ENCODE measurements around the gene RRAGB.
"Not testable (repeated sequence)": the region's sequence is repeated elsewhere in the genome, so short reads cannot be mapped to it uniquely, and the experiment has no call there.

Gene RRAGB

DNA sequence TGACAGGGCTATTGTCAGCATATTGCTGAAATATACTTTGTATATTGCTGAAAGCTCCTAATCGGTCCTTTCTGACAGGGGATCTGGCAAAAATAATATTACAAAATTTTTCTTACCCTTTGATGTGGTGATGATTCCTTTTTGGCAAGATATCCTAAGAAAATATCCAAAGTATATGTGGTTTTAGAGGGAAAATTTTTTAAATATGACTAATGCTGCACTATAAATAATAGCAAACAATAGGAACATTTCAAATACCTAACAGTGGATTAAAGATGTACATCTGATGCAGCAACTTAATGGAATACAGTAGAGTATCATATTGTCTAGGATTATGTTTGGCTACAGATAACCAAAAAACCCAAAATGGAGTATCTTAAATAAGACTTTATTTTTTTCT lies 49.6 kb downstream of the RRAGB start:
- peak; percentile 1 for DNase-seq (ENCODE audit: low read depth)

DNA sequence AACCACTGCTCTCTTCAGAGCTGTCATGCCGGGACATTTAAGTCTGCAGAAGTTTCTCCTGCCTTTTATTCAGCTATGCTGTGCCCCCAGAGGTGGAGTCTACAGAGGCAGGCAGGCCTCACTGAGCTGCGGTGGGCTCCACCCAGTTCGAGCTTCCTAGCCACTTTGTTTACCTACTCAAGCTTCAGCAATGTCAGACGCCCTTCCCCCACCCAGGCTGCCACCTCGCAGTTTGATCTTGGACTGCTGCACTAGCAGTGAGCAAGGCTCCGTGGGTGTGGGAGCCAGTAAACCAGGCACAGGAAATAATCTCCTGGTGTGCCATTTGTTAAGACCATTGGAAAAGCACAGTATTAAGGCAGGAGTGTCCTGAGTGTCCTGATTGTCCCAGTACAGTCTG lies 56.9 kb downstream of the RRAGB start:
- DNase-seq (ENCODE audit: low read depth): not testable (repeated sequence)

DNA sequence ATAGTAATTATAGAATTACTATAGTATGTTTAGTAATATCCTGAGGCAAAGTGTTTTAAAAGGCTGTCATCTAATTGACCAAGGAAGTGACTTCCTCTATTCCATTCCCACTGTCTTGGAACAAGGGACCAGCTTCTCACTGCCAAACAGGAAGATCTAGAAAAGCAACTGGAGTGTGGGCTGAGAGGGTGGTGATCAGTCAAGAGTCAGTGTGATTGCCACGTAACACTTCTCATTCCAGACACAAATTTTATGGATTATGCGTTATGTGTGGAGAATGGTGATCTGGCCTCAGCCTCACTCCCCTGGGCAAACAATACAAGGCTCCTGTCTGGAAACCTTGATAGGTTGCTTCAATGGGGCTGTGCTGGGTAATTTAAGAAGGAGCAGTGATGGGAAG lies 60.0 kb downstream of the RRAGB start:
- no peak for DNase-seq (ENCODE audit: low read depth)

DNA sequence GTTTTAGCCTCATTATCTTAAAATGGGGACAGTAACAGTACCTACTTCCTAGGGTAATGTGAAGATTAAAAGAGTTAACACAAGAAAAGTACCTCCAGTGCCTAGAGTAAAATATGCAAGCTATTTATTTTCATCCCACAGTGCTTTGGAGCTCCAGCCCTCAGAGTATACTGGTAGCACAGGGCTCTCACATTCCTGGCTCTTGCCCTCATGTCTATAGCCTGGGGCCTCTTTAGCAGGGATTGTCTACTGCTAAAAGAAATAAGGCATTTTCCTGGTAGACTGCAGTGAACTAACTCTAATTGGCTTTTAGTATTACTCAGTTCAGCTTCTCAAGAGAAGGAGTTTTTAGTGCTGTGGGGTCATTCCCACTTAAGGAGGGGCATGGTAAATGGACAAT lies 60.8 kb downstream of the RRAGB start:
- DNase-seq (ENCODE audit: low read depth): no peak

DNA sequence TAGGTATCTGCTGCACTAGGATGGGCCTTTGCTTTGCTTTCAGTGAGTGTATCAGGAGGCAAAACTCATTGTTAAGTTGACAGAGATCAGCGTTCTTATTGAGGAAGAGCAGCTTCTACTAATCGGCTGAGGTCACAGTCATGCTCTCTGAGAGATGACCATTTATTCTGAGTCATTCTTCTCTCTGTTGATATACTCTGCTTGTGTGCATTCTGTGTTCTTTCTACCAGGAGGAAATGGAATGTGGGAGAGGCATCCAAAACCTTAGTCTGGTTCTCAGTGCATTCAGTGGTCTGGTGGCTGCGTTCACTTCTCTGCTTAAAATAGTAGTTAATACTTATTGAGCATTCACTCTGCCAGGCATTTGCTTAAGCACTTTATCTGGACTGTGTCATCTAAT lies 66.2 kb downstream of the RRAGB start:
- DNase-seq (ENCODE audit: low read depth): no peak

DNA sequence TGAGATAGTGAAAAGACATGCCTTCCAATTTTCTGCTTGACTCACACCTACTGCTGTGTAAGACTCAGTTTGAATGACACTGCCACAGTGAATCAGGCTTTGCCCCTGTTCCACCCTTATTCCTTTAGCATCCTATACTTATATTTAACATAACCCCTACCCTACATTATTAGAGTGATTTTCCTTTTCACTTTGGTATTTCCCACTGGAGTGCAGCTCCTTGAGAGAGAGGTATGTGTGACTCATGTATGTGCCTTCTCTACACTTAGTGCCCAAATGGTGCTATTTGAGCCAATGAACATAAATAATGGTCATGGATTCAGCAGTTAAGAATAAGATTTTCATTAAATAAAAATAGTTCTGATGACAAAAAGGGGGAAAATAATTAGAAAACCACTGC lies 69.5 kb downstream of the RRAGB start:
- no peak for DNase-seq (ENCODE audit: low read depth)

DNA sequence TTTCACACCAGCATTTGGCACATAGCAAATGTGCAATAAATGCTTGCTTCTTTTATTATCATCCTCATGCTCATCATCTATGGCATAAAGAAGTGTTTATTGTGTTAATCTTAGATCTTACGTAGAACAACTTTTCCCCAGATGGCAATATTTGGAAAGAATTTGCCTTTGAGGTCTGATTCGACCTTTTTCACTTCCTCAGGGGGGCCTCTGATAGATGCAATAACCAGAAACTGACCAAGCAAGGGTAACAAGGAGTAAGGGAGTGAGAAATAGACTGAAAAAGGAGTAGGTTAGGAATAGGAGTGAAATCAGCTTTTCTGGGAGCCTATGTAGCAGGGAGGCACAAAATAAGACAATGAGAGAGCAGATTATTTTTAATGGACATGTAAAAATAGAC lies 70.2 kb downstream of the RRAGB start:
- no peak for DNase-seq (ENCODE audit: low read depth)

DNA sequence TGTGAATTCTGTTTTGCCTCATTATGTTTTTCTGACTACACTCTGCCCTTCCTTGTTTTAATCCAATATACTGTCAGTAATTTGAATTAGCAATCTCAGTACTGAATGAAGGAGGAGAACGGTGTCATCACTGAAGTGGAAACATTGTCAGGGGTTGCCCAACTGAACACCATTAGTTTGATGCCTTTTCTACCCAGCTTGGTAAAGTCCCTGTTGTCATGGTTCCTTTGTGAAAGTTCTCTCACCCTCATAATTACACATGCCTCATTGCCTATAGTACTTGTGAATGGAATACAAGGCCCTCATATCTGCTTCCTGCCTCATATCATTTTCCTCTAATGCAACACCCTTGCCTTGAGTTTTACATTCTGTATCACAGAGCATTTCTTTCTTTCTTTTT lies 76.9 kb downstream of the RRAGB start:
- DNase-seq (ENCODE audit: low read depth): no peak

DNA sequence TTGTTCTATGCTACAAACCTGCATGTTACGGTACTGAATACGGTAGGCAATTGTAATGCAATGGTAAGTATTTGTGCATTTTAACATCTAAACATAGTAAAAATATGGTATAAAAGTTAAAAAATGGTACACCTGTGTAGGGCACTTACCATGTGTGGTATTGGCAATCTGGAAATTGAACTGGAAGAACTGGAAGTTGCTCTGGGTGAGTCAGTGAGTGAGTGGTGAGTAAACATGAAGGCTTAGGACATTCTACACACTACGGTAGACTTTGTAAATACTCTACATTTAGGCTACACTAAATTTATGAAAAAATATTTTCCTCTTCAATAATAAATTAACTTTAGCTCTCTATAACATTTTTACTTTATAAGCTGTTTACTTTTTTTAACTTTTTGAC lies 78.9 kb downstream of the RRAGB start:
- no peak for DNase-seq (ENCODE audit: low read depth)

DNA sequence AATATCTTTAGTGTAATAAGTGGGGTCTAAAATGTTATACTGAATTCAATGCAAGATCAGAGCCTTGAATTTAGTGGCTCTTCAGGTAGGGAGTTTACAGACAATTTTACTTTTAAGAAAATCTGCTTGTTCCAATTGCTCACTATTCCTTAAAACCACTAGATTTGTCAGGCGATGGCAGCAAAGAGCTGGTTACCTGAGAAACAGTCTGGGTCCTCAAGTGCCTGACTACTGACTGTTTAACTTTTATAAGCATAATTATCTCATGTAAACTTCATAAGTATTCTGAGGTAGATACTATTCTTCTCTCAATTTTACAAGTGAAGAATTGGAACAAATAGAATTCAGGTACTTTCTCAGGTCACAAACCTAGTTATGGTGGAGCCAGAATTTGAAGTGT lies 84.3 kb downstream of the RRAGB start:
- no peak for DNase-seq (ENCODE audit: low read depth)

Data from fibroblast of gingiva (primary cell).